ENCODE results near the gene B4GALNT3. TPM values are rescaled to one million over a fixed set of nuclear protein-coding genes. Genes with fewer than 3 reads are reported as not detected.

The B4GALNT3 gene
- total and polyA plus RNA-seq, 2 experiments from 2014 or later: 2.8 to 15.8 TPM

- no peak overlapping the region for H2AFZ ChIP-seq
- no peaks in the 10 kb centered on the region for H3K9me2 ChIP-seq (ENCODE audit: insufficient read depth)
- H3K79me2 ChIP-seq (replicated peaks; ENCODE audit: insufficient read depth): no peaks in the 10 kb centered on the region
- no peak overlapping the region for H3K27ac Mint-ChIP-seq
- DNase-seq (ENCODE audit: low spot score) (no peak), ATAC-seq (no peak)
- H3K36me3 Mint-ChIP-seq (ENCODE audit: low read depth): peaks cover 12% of the 10 kb centered on the region
- H3K27me3 Mint-ChIP-seq (ENCODE audit: insufficient read depth, low read depth, poor library complexity): peaks cover 5% of the 10 kb centered on the region
- no peak overlapping the region; the same call in 2 of the 3 replicates for H3K4me3 Mint-ChIP-seq
- TF ChIP-seq, protein P1, sequence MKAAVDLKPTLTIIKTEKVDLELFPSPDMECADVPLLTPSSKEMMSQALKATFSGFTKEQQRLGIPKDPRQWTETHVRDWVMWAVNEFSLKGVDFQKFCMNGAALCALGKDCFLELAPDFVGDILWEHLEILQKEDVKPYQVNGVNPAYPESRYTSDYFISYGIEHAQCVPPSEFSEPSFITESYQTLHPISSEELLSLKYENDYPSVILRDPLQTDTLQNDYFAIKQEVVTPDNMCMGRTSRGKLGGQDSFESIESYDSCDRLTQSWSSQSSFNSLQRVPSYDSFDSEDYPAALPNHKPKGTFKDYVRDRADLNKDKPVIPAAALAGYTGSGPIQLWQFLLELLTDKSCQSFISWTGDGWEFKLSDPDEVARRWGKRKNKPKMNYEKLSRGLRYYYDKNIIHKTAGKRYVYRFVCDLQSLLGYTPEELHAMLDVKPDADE (IDR thresholded peaks at IDR 0.05): no peak
- TF ChIP-seq, protein P2, sequence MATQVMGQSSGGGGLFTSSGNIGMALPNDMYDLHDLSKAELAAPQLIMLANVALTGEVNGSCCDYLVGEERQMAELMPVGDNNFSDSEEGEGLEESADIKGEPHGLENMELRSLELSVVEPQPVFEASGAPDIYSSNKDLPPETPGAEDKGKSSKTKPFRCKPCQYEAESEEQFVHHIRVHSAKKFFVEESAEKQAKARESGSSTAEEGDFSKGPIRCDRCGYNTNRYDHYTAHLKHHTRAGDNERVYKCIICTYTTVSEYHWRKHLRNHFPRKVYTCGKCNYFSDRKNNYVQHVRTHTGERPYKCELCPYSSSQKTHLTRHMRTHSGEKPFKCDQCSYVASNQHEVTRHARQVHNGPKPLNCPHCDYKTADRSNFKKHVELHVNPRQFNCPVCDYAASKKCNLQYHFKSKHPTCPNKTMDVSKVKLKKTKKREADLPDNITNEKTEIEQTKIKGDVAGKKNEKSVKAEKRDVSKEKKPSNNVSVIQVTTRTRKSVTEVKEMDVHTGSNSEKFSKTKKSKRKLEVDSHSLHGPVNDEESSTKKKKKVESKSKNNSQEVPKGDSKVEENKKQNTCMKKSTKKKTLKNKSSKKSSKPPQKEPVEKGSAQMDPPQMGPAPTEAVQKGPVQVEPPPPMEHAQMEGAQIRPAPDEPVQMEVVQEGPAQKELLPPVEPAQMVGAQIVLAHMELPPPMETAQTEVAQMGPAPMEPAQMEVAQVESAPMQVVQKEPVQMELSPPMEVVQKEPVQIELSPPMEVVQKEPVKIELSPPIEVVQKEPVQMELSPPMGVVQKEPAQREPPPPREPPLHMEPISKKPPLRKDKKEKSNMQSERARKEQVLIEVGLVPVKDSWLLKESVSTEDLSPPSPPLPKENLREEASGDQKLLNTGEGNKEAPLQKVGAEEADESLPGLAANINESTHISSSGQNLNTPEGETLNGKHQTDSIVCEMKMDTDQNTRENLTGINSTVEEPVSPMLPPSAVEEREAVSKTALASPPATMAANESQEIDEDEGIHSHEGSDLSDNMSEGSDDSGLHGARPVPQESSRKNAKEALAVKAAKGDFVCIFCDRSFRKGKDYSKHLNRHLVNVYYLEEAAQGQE (IDR thresholded peaks at IDR 0.05; ENCODE audit: unreplicated experiment): no peak
- TF ChIP-seq EZH2phosphoT487 (IDR thresholded peaks at IDR 0.05; ENCODE audit: unreplicated experiment): no peak
- TF ChIP-seq ZNF331 (CRISPR knock-in tag; IDR thresholded peaks at IDR 0.05; ENCODE audit: low read depth): no peak
- no peak for TF ChIP-seq ZNF114 (CRISPR knock-in tag; IDR thresholded peaks at IDR 0.05)
- H3F3A ChIP-seq (replicated peaks; ENCODE audit: low read depth): no peaks in the 10 kb centered on the region; the same call in 1 of the 2 replicates
- no peak overlapping the region for H3K4me2 ChIP-seq
- H3K36me3 ChIP-seq (ENCODE audit: insufficient read depth): no peaks in the 10 kb centered on the region
- no peaks in the 10 kb centered on the region; the same call in 1 of the 2 replicates for H4K20me1 ChIP-seq (replicated peaks; ENCODE audit: insufficient read depth)
- no peak overlapping the region for H3K27ac ChIP-seq (ENCODE audit: low read depth)
- H3K4me1 ChIP-seq (ENCODE audit: insufficient read depth): peaks cover 24% of the 10 kb centered on the region
- peaks cover 24% of the 10 kb centered on the region for H3K4me1 Mint-ChIP-seq
- no peaks in the 10 kb centered on the region for H3K27me3 ChIP-seq (ENCODE audit: insufficient read depth)
- H3K9me3 Mint-ChIP-seq: peaks cover 11% of the 10 kb centered on the region
- no peak overlapping the region for H3K4me3 ChIP-seq
Observed at GRCh38 chr12:513446-513845, 53.7 kb downstream of the B4GALNT3 start.

DNA sequence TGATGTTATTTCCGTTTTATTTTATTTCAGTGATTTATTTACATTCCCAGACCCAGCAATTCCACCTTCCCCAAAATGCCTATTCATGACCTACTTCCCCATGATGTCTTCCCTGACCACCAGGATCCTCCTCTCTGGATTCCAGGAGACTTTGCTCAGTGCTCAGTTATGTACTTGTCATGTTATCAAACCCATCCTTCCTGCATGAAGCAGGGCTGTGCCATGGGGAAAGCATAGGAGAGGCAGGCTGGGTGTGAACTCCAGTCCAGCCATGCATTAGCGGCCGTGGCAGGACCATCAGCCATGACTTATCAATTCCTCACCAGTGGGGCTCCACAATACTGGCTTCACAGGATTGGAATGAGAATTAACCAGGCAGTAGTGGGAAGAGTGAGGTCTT is 57.8 kb downstream of the B4GALNT3 start:
- no peaks in the 10 kb centered on the region for H3K4me1 ChIP-seq (ENCODE audit: insufficient read depth)
- H3K4me3 ChIP-seq: no peak overlapping the region
- peaks cover 12% of the 10 kb centered on the region; the same call in 2 of the 3 replicates for H3K36me3 Mint-ChIP-seq (ENCODE audit: low read depth)
- H3K79me2 ChIP-seq (replicated peaks; ENCODE audit: insufficient read depth): no peaks in the 10 kb centered on the region
- no peaks in the 10 kb centered on the region for H3K27me3 Mint-ChIP-seq (ENCODE audit: insufficient read depth, low read depth, poor library complexity)
- ATAC-seq (no peak), DNase-seq (ENCODE audit: low spot score) (no peak)
- no peak overlapping the region for H3K4me3 Mint-ChIP-seq
- H3K4me1 Mint-ChIP-seq: no peaks in the 10 kb centered on the region; the same call in 2 of the 3 replicates
- H3K4me2 ChIP-seq: no peak overlapping the region
- H3K27ac Mint-ChIP-seq: no peak overlapping the region
- H3K27ac ChIP-seq (ENCODE audit: low read depth): no peak overlapping the region
- H3K27me3 ChIP-seq (ENCODE audit: insufficient read depth): no peaks in the 10 kb centered on the region
- no peaks in the 10 kb centered on the region; the same call in 1 of the 2 replicates for H4K20me1 ChIP-seq (replicated peaks; ENCODE audit: insufficient read depth)
- no peaks in the 10 kb centered on the region for H3K36me3 ChIP-seq (ENCODE audit: insufficient read depth)
- no peaks in the 10 kb centered on the region for H3K9me2 ChIP-seq (ENCODE audit: insufficient read depth)
- H3F3A ChIP-seq (replicated peaks; ENCODE audit: low read depth): no peaks in the 10 kb centered on the region
- peaks cover 11% of the 10 kb centered on the region for H3K9me3 Mint-ChIP-seq
- H2AFZ ChIP-seq: no peak overlapping the region
- no peak for TF ChIP-seq EZH2 (IDR thresholded peaks at IDR 0.05; ENCODE audit: low read depth, unreplicated experiment)
- no peak for TF ChIP-seq STAT1 (IDR thresholded peaks at IDR 0.05; ENCODE audit: unreplicated experiment)
- no peak for TF ChIP-seq NANOG (IDR thresholded peaks at IDR 0.05; ENCODE audit: borderline replicate concordance)
- no peak for TF ChIP-seq ZNF114 (CRISPR knock-in tag; IDR thresholded peaks at IDR 0.05)
- TF ChIP-seq, protein P3, sequence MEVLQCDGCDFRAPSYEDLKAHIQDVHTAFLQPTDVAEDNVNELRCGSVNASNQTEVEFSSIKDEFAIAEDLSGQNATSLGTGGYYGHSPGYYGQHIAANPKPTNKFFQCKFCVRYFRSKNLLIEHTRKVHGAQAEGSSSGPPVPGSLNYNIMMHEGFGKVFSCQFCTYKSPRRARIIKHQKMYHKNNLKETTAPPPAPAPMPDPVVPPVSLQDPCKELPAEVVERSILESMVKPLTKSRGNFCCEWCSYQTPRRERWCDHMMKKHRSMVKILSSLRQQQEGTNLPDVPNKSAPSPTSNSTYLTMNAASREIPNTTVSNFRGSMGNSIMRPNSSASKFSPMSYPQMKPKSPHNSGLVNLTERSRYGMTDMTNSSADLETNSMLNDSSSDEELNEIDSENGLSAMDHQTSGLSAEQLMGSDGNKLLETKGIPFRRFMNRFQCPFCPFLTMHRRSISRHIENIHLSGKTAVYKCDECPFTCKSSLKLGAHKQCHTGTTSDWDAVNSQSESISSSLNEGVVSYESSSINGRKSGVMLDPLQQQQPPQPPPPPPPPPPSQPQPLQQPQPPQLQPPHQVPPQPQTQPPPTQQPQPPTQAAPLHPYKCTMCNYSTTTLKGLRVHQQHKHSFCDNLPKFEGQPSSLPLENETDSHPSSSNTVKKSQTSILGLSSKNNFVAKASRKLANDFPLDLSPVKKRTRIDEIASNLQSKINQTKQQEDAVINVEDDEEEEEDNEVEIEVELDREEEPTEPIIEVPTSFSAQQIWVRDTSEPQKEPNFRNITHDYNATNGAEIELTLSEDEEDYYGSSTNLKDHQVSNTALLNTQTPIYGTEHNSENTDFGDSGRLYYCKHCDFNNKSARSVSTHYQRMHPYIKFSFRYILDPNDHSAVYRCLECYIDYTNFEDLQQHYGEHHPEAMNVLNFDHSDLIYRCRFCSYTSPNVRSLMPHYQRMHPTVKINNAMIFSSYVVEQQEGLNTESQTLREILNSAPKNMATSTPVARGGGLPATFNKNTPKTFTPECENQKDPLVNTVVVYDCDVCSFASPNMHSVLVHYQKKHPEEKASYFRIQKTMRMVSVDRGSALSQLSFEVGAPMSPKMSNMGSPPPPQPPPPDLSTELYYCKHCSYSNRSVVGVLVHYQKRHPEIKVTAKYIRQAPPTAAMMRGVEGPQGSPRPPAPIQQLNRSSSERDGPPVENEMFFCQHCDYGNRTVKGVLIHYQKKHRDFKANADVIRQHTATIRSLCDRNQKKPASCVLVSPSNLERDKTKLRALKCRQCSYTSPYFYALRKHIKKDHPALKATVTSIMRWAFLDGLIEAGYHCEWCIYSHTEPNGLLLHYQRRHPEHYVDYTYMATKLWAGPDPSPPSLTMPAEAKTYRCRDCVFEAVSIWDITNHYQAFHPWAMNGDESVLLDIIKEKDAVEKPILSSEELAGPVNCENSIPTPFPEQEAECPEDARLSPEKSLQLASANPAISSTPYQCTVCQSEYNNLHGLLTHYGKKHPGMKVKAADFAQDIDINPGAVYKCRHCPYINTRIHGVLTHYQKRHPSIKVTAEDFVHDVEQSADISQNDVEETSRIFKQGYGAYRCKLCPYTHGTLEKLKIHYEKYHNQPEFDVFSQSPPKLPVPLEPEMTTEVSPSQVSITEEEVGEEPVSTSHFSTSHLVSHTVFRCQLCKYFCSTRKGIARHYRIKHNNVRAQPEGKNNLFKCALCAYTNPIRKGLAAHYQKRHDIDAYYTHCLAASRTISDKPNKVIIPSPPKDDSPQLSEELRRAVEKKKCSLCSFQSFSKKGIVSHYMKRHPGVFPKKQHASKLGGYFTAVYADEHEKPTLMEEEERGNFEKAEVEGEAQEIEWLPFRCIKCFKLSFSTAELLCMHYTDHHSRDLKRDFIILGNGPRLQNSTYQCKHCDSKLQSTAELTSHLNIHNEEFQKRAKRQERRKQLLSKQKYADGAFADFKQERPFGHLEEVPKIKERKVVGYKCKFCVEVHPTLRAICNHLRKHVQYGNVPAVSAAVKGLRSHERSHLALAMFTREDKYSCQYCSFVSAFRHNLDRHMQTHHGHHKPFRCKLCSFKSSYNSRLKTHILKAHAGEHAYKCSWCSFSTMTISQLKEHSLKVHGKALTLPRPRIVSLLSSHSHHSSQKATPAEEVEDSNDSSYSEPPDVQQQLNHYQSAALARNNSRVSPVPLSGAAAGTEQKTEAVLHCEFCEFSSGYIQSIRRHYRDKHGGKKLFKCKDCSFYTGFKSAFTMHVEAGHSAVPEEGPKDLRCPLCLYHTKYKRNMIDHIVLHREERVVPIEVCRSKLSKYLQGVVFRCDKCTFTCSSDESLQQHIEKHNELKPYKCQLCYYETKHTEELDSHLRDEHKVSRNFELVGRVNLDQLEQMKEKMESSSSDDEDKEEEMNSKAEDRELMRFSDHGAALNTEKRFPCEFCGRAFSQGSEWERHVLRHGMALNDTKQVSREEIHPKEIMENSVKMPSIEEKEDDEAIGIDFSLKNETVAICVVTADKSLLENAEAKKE (CRISPR knock-in tag; IDR thresholded peaks at IDR 0.05): no peak
- no peak for TF ChIP-seq JUNB (IDR thresholded peaks at IDR 0.05; ENCODE audit: unreplicated experiment)
- no peak for TF ChIP-seq EZH2phosphoT487 (IDR thresholded peaks at IDR 0.05; ENCODE audit: unreplicated experiment)
- TF ChIP-seq, protein P1 (IDR thresholded peaks at IDR 0.05): no peak
